HG03196 (cell line): ENCODE results near the gene TSPAN33.
"Not testable (repeated sequence)": the region's sequence is repeated elsewhere in the genome, so short reads cannot be mapped to it uniquely, and the experiment has no call there.

Experiments
- ATAC-seq: cut with Tn5 transposase; IDR thresholded peaks from one replicate; pipeline ENCODE4 v1.9.1; 2021; ENCODE audit not compliant: unreplicated experiment

TSPAN33 gene

GRCh38 chr7:129169686-129170440 lies 25.4 kb downstream of the TSPAN33 start:
- ATAC-seq: peak; percentile 46

GRCh38 chr7:129170441-129171021 lies 26.0 kb downstream of the TSPAN33 start:
- ATAC-seq: no peak

DNA sequence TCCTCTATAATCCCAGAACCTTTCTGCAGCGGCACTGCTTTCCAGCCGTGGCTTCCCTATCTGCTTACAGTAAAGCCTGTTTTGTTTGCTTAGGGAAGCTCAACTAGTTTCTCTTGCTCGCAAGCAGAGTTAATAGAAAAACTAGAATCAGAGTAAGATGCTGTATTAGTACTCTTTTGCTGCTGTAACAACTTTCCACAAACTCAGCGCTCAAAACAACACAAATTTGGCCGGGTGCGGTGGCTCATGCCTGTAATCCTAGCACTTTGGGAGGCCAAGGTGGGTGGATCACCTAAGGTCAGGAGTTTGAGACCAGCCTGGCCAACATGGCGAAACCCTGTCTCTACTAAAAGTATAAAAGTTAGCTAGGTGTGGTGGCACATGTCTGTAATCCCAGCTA lies 29.4 kb downstream of the TSPAN33 start:
- ATAC-seq: not testable (repeated sequence)

DNA sequence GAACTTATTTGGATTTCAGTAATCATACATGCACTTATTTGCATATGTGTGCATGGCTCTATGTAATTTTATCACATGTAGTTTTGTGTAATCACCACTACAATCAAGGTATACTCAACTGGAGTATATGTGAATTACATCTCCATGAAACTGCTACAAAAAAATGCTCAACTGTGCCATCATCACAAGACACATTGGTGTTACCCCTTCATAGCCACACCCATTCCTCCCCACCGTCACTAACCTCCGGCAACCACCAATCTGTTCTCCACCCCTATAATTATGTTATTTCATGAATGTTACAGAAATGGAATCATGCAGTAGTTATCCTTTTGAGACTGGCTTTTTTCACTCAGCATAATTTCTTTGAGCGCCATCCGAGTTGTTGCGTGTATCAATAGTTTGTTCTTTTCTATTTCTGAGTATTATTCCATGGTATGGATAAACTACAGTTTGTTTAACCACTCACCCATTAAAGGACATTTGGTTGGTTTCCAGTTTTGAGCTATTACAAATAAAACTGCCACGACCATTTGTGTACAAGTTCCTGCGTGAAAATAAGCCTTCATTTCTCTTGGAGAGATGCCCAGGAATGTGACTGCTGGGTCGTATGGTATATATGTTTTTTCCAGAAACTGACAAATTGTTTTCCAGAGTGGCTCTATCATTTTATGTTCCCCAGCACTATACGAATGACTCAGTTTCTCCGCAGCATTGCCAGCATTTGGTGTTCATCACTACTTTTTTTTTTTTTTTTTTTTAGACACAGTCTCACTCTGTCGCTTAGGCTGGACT lies 32.6 kb downstream of the TSPAN33 start:
- ATAC-seq: no peak

GRCh38 chr7:129184981-129185670 lies 40.6 kb downstream of the TSPAN33 start:
- ATAC-seq: no peak

GRCh38 chr7:129186749-129187260 lies 42.3 kb downstream of the TSPAN33 start:
- no peak for ATAC-seq

- no peak for ATAC-seq
Measured at GRCh38 chr7:129187681-129188371, 43.3 kb downstream of the TSPAN33 start.

DNA sequence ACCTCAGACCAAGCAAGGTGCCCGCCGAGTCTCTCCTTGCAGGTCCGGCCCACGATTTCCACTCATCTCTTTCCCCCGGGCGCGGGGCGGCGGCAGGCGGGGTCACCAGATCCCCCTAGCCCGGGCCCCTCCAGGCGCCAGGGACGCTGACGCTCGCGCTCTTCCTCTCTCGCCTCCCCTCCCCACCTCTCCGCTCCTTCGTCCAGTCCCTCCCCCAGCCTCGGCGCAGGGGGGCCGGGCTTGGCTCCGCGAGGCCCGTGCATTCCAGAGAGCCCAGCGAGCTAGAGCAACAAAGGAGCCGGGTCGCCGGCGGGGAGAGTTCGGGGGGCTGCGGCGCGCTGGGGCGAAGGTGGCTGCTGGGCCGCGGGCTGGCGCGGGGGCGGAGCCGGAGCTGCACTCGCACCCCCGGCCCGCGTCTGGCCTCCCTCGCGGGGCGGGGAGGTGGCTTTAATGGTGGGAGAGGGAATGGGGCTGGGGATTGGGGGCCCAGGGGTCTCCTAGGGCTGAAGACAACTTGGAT lies 43.9 kb downstream of the TSPAN33 start, which contains the start of gene SMO:
SMO (plus strand) TSS at position 262 of the 520 bp plus-strand sequence. CDS start 519 bp downstream, outside the sequence.
- ATAC-seq: no peak

- no peak for ATAC-seq
Measured at GRCh38 chr7:129188892-129189660, 44.6 kb downstream of the TSPAN33 start.

DNA sequence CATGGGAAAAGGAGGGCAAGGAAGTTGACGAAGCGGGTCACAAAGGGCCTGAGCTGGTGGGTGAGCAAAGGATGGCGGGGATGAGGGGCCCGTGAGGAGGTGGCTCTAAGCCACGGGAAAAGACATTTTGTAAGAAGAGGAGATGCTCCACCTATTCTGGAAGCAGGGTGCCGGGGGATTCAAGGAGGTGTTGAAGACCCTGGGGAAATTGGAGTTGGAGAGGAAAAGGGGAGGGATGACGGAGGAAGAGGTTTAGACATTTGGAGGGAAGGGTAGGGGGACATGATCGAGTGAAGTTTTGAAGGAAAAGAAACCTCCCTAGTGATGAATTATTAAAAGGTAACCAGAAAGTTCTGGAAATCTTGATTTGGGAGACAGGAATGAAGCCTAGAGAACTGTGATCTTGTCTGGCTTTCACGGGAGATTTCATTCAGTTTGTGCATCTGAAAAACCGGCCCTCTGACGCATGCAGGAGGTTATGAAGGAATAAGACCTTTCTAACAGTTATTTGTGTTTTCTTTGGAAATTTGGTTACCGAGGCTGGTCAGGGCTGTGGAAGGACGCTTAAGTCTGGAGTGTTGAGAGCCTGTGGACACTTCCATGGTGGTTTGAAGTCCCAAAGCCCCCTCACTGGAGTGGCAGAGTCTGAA lies 45.3 kb downstream of the TSPAN33 start:
- ATAC-seq: no peak

DNA sequence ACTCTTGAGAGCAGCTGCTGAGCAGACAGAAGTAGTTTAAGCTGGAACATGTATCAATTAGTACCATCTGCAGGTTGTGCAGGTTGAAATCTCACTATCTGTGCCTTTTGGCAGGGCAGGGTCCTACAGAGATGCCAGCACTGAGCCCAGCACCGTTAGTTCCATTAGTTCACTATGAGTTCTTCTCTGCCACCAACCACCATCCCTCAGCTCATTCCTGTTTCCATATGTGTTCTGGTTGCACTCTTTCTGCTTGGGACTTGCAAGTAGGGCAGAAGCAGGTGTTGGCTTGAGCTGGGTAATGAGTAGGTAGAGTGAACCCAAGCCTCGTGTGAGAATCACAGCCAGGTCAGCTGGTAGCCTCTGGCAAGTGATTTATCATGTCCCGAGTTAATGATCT lies 46.8 kb downstream of the TSPAN33 start:
- ATAC-seq: no peak

DNA sequence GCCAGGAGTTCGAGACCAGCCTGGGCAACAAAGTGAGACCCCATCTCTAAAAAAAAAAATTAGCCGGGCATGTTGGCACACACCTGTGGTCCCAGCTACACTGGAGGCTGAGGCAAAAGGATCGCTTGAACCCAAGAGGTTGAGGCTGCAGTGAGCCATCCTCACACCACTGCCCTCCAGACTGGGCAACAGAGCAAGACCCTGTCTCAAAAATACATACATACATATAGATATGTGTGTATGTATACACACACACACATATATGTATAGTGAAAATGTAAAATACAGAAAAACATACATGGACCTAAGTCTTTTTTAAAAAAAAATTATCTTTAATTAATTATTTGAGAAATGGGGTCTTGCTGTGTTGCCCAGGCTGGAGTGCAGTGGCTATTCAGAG lies 49.4 kb downstream of the TSPAN33 start:
- ATAC-seq: no peak

- ATAC-seq: no peak
Measured at GRCh38 chr7:129197771-129198170, 53.3 kb downstream of the TSPAN33 start.

GRCh38 chr7:129199406-129199805 lies 54.9 kb downstream of the TSPAN33 start:
- ATAC-seq: no peak

- no peak for ATAC-seq
Measured at GRCh38 chr7:129202058-129202777, 57.7 kb downstream of the TSPAN33 start.

- ATAC-seq: no peak
Measured at GRCh38 chr7:129203050-129203741, 58.7 kb downstream of the TSPAN33 start.

DNA sequence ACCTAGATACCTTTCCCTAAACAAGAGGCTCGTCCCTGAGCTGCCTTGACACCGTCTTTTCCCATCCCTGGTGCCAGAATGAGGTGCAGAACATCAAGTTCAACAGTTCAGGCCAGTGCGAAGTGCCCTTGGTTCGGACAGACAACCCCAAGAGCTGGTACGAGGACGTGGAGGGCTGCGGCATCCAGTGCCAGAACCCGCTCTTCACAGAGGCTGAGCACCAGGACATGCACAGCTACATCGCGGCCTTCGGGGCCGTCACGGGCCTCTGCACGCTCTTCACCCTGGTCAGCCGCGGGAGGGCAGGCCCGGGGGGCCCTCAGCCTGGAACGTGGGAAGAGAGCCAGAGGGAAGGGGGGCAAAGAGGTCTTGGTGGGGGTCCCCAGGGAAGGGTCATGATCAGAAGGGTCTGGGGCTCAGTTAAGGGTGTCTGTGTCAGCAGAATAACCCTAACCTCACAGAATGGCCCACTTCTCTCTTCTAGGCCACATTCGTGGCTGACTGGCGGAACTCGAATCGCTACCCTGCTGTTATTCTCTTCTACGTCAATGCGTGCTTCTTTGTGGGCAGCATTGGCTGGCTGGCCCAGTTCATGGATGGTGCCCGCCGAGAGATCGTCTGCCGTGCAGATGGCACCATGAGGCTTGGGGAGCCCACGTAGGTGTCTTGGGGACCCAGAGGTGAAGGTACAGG lies 60.8 kb downstream of the TSPAN33 start:
- no peak for ATAC-seq
